Neuronal stem cell (in vitro differentiated cells): ENCODE data around the gene CDH10.

Experiments used
- DNase-seq: peaks from one replicate; pipeline ENCODE4 v3.0.0-alpha.2; 2013; ENCODE audit warnings: low spot score
- H2AFZ ChIP-seq: one replicate; pipeline ENCODE4 v1.6.1; 2013; ENCODE audit warnings: mild to moderate bottlenecking, low read length, inconsistent platforms
- H2AK5ac ChIP-seq: 2 replicates; pipeline ENCODE4 v1.6.1; 2013; ENCODE audit warnings: low read depth, mild to moderate bottlenecking, inconsistent platforms, low read length, moderate library complexity, mixed read lengths
- H2BK120ac ChIP-seq: 2 replicates; pipeline ENCODE4 v1.6.1; 2013; ENCODE audit warnings: low read depth, mild to moderate bottlenecking, inconsistent platforms, low read length, moderate library complexity, mixed read lengths
- H2BK12ac ChIP-seq: one replicate; pipeline ENCODE4 v1.6.1; 2013; ENCODE audit warnings: low read length, inconsistent platforms
- H2BK15ac ChIP-seq: 2 replicates; pipeline ENCODE4 v1.6.1; 2013; ENCODE audit warnings: mild to moderate bottlenecking, low read length, inconsistent platforms, mixed read lengths
- H2BK5ac ChIP-seq: one replicate; pipeline ENCODE4 v1.6.1; 2013; ENCODE audit warnings: inconsistent platforms, mild to moderate bottlenecking, low read length, moderate library complexity
- H3K14ac ChIP-seq: one replicate; pipeline ENCODE4 v1.6.1; 2013; ENCODE audit warnings: low read length, inconsistent platforms
- H3K18ac ChIP-seq: 2 replicates; pipeline ENCODE4 v1.6.1; 2013; ENCODE audit warnings: low read length, inconsistent platforms
- H3K23ac ChIP-seq: 2 replicates; pipeline ENCODE4 v1.6.1; 2013; ENCODE audit warnings: low read depth, mild to moderate bottlenecking, mixed read lengths, low read length, inconsistent platforms; ENCODE audit not compliant: poor library complexity
- H3K27ac ChIP-seq: replicated peaks from 3 replicates; pipeline ENCODE4 v1.5.1; 2013; ENCODE audit warnings: low read length, inconsistent platforms
- H3K27me3 ChIP-seq, 3 experiments: 2 replicates each; pipeline ENCODE4 v1.6.1; 2013; ENCODE audit warnings: low read length in 3 of 3, mild to moderate bottlenecking in 2 of 3, inconsistent platforms in 1 of 3, low read depth in 1 of 3, mixed read lengths in 1 of 3, moderate library complexity in 1 of 3; ENCODE audit not compliant: control insufficient read depth in 3 of 3, insufficient read depth in 3 of 3
- H3K36me3 ChIP-seq, 2 donors: replicated peaks in 1 of 2; 2 replicates each; pipeline ENCODE4 v1.6.1; 2013; ENCODE audit warnings: low read length in 2 of 2; ENCODE audit not compliant: control insufficient read depth in 2 of 2, insufficient read depth in 2 of 2
- H3K4ac ChIP-seq: 2 replicates; pipeline ENCODE4 v1.6.1; 2013; ENCODE audit warnings: inconsistent platforms, mild to moderate bottlenecking, low read length, moderate library complexity
- H3K4me1 ChIP-seq, 2 donors: 1 replicate in 1 of 2; 2 replicates in 1 of 2; pipeline ENCODE4 v1.6.1; 2013; ENCODE audit warnings: low read length in 2 of 2, low read depth in 1 of 2; ENCODE audit not compliant: control insufficient read depth in 2 of 2, insufficient read depth in 1 of 2
- H3K4me2 ChIP-seq: one replicate; pipeline ENCODE4 v1.6.1; 2013; ENCODE audit warnings: mild to moderate bottlenecking, low read length, inconsistent platforms; ENCODE audit not compliant: insufficient read depth, poor library complexity, severe bottlenecking
- H3K4me3 ChIP-seq, 2 donors: 2 replicates each; pipeline ENCODE4 v1.5.1; 2013; ENCODE audit warnings: low read length in 2 of 2, mild to moderate bottlenecking in 2 of 2, inconsistent platforms in 1 of 2, moderate library complexity in 1 of 2
- H3K79me1 ChIP-seq: one replicate; pipeline ENCODE4 v1.6.1; 2013; ENCODE audit warnings: low read depth, mild to moderate bottlenecking, inconsistent platforms, low read length, moderate library complexity
- H3K9ac ChIP-seq: one replicate; pipeline ENCODE4 v1.6.1; 2013; ENCODE audit warnings: mild to moderate bottlenecking, low read depth, low read length, inconsistent platforms; ENCODE audit not compliant: poor library complexity
- H3K9me3 ChIP-seq, 2 donors: replicated peaks in 1 of 2; 2 replicates each; pipeline versions ENCODE3 to v1.6.1; 2013; ENCODE audit warnings: low read length in 2 of 2, mild to moderate bottlenecking in 2 of 2, inconsistent platforms in 1 of 2, low read depth in 1 of 2, mixed read lengths in 1 of 2, moderate library complexity in 1 of 2; ENCODE audit not compliant: control insufficient read depth in 2 of 2, insufficient read depth in 1 of 2
- H4K8ac ChIP-seq: one replicate; pipeline ENCODE4 v1.6.1; 2013; ENCODE audit warnings: low read depth, mild to moderate bottlenecking, inconsistent platforms, low read length, moderate library complexity
- H4K91ac ChIP-seq: one replicate; pipeline ENCODE4 v1.6.1; 2013; ENCODE audit warnings: low read length, low read depth, mild to moderate bottlenecking, inconsistent platforms; ENCODE audit not compliant: poor library complexity
- WGBS, 2 donors: extraction: QIAGEN DNeasy Blood & Tissue Kit; methylation state at CpG; one replicate each; pipeline ENCODE4 v1.1.7; 2013; ENCODE audit warnings: missing lambda C conversion rate in 2 of 2, mixed read lengths in 1 of 2; ENCODE audit not compliant: insufficient read length in 2 of 2, insufficient replicate concordance in 1 of 2; ENCODE audit errors: extremely low coverage in 2 of 2; 5-methylcytosine and 5-hydroxymethylcytosine counted together

The CDH10 gene

DNA sequence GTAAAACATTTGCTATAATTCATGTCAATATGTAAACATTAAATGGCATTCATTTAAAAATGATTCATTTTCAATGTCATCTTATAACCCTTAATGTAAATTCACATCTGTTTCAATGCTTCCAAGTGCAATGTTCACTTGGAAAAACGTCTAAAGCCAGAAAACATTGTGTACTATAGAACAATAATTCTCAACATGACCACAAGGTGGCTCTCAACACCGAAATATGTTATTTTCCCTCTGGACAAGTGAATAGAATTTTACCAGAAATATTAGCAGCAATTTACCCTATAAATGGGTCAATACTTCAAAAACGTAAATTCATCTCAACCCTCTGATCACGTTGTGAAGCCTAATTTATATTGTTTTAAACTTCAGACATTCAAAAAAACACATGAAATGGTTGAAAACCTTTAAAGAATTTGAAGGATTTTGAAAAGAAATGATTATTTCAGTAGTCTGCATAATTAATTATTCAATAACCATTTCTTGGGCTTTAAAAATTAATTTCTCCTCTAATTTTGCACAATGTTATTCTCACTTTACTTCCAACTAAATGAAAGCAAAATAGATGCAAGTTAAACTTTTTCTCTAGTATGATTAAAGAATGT, 11.0 kb downstream of the CDH10 start:
- DNase-seq: peak; percentile 27
- no peak overlapping the region for H3K23ac ChIP-seq
- H3K4me2 ChIP-seq: no peak overlapping the region
- H4K91ac ChIP-seq: no peak overlapping the region
- no peaks in the 10 kb centered on the region for H3K79me1 ChIP-seq
- no peak overlapping the region for H3K18ac ChIP-seq
- H3K4ac ChIP-seq: no peak overlapping the region
- no peaks in the 10 kb centered on the region for H3K9me3 ChIP-seq
- no peak overlapping the region for H2AFZ ChIP-seq
- no peak overlapping the region for H3K9ac ChIP-seq
- no peak overlapping the region for H4K8ac ChIP-seq
- no peak overlapping the region for H3K4me3 ChIP-seq
- WGBS, 2 donors: no CpG with 5 or more reads among the region's 4 CpGs
- no peak overlapping the region for H2BK15ac ChIP-seq
- H3K36me3 ChIP-seq: no peaks in the 10 kb centered on the region
- no peak overlapping the region for H3K27ac ChIP-seq
- H3K4me1 ChIP-seq: no peaks in the 10 kb centered on the region
- H3K27me3 ChIP-seq: no peaks in the 10 kb centered on the region
- no peak overlapping the region for H2BK12ac ChIP-seq
- no peak overlapping the region for H3K14ac ChIP-seq
- H2BK5ac ChIP-seq: no peak overlapping the region
- H2AK5ac ChIP-seq: no peak overlapping the region
- H2BK120ac ChIP-seq: no peak overlapping the region

DNA sequence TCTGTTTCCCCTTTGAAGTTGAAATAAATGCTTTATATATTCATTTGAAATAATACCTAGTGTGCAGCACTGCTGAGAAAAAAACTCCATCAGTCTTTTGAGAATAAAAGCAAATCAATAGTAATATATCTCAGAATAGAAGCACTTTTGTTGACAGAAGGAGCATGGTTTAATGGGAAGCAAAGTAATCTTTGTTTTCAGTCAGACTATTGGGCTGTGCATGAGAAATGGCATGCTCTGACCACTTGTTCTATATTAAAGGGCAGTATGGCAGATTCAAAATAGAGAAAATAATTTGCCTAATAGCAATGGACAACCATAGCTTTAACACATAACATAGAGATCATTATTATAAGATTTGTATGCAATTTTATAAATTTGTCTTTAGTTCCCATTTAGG, 12.4 kb downstream of the CDH10 start:
- Histone ChIP-seq H3K27ac (no peak overlapping the region), H3K9me3 (no peaks in the 10 kb centered on the region), H2BK12ac (no peak overlapping the region), H3K4me1 (no peaks in the 10 kb centered on the region), H3K23ac (no peak overlapping the region), H3K27me3 (no peaks in the 10 kb centered on the region), H2BK15ac (no peak overlapping the region), H2AK5ac (no peak overlapping the region), H2BK5ac (no peak overlapping the region), H3K4me2 (no peak overlapping the region), H3K4ac (no peak overlapping the region), H4K91ac (no peak overlapping the region), H3K14ac (no peak overlapping the region), H3K4me3 (no peak overlapping the region), H2AFZ (no peak overlapping the region), H3K79me1 (no peaks in the 10 kb centered on the region), H3K18ac (no peak overlapping the region), H3K36me3 (no peaks in the 10 kb centered on the region), H3K9ac (no peak overlapping the region), H2BK120ac (no peak overlapping the region), H4K8ac (no peak overlapping the region)
- no peak for DNase-seq

DNA sequence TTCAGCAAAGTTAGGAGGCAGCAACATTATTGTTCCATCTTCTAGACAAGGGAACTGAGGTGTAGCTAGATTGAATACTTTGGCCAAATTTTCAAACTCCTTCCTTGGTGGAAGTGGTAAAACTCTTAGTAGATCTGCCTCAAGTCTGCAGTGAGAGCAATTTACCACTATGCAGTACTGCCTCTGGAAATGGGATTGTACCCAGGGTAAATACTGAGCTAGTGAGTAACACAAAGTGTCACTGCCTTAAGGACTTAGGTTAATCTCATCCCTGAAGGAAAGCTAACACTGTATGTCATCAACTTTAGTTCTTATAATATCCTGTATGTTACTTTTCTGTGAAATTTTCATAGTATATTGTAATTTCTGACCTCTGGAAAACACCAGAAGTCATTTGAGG, 13.9 kb downstream of the CDH10 start:
- H3K4ac ChIP-seq: no peak overlapping the region
- no peaks in the 10 kb centered on the region for H3K9me3 ChIP-seq
- H3K4me2 ChIP-seq: no peak overlapping the region
- no peak overlapping the region for H3K9ac ChIP-seq
- no peak overlapping the region for H4K8ac ChIP-seq
- H2AFZ ChIP-seq: no peak overlapping the region
- no peak overlapping the region for H2BK120ac ChIP-seq
- H2BK12ac ChIP-seq: no peak overlapping the region
- H3K79me1 ChIP-seq: no peaks in the 10 kb centered on the region
- DNase-seq: no peak
- H3K4me3 ChIP-seq: no peak overlapping the region
- no peak overlapping the region for H2BK15ac ChIP-seq
- no peaks in the 10 kb centered on the region for H3K27me3 ChIP-seq
- H3K27ac ChIP-seq: no peak overlapping the region
- H3K18ac ChIP-seq: no peak overlapping the region
- no peaks in the 10 kb centered on the region for H3K36me3 ChIP-seq
- no peak overlapping the region for H3K23ac ChIP-seq
- H2BK5ac ChIP-seq: no peak overlapping the region
- H4K91ac ChIP-seq: no peak overlapping the region
- no peak overlapping the region for H3K14ac ChIP-seq
- H3K4me1 ChIP-seq: no peaks in the 10 kb centered on the region
- H2AK5ac ChIP-seq: no peak overlapping the region

DNA sequence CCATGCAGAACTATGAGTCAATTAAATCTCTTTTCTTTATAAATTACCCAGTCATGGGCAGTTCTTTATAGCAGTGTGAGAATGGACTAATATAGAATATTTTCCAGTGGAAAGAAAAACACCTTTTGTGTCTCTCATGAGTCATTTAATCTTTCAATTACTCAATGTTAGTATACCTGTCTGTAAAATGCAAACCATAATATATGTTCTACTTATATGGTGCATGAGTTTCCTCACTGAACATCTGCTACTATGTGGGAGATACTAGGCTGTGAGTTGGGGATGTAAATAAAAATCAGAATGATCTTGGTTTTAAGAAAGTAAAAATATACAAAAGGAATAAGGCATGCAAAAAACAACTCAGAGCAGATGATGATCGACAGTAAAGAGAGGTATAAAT, 15.0 kb downstream of the CDH10 start:
- H3K4me3 ChIP-seq: no peak overlapping the region
- no peak overlapping the region for H3K4ac ChIP-seq
- no peak overlapping the region for H3K9ac ChIP-seq
- H3K4me1 ChIP-seq: no peaks in the 10 kb centered on the region
- DNase-seq: no peak
- no peak overlapping the region for H3K18ac ChIP-seq
- H2AFZ ChIP-seq: no peak overlapping the region
- H2BK120ac ChIP-seq: no peak overlapping the region
- no peak overlapping the region for H3K27ac ChIP-seq
- no peak overlapping the region for H2BK12ac ChIP-seq
- no peak overlapping the region for H4K8ac ChIP-seq
- H2AK5ac ChIP-seq: no peak overlapping the region
- no peaks in the 10 kb centered on the region for H3K36me3 ChIP-seq
- no peak overlapping the region for H3K23ac ChIP-seq
- no peaks in the 10 kb centered on the region for H3K79me1 ChIP-seq
- no peak overlapping the region for H2BK15ac ChIP-seq
- H3K14ac ChIP-seq: no peak overlapping the region
- no peaks in the 10 kb centered on the region for H3K9me3 ChIP-seq
- H3K4me2 ChIP-seq: no peak overlapping the region
- H2BK5ac ChIP-seq: no peak overlapping the region
- H3K27me3 ChIP-seq: no peaks in the 10 kb centered on the region
- WGBS, 2 donors: no CpG with 5 or more reads among the region's 1 CpG
- H4K91ac ChIP-seq: no peak overlapping the region
